HG03159 (cell line): ENCODE measurements around the gene OR10H5.
"Not testable (repeated sequence)": the region's sequence is repeated elsewhere in the genome, so short reads cannot be mapped to it uniquely, and the experiment has no call there.

Experiments used
- ATAC-seq: cut with Tn5 transposase; IDR thresholded peaks from one replicate; pipeline ENCODE4 v1.9.1; 2021; ENCODE audit warnings: mild to moderate bottlenecking, moderate library complexity; ENCODE audit not compliant: unreplicated experiment

The OR10H5 gene

GRCh38 chr19:15787611-15788155 is at the start of gene OR10H5:
Gene OR10H5, plus strand, starts transcription at chr19:15787661. Its CDS starts 6,388 bp downstream, at chr19:15794049.
- no peak for ATAC-seq

GRCh38 chr19:15737722-15738121 is 49.7 kb upstream of the OR10H5 start, which contains the start of gene OR10H3:
Gene OR10H3, plus strand, starts transcription at chr19:15737985. Its CDS starts 3,408 bp downstream, at chr19:15741393.
- ATAC-seq = no peak

GRCh38 chr19:15740785-15741184 is 46.7 kb upstream of the OR10H5 start:
- ATAC-seq = no peak

- ATAC-seq = no peak
Observed at GRCh38 chr19:15748239-15748638, 39.2 kb upstream of the OR10H5 start.

GRCh38 chr19:15758379-15758778 is 29.1 kb upstream of the OR10H5 start:
- ATAC-seq = no peak

- no peak for ATAC-seq
Observed at GRCh38 chr19:15759962-15760565, 27.4 kb upstream of the OR10H5 start.

- no peak for ATAC-seq
Observed at GRCh38 chr19:15769586-15769985, 17.9 kb upstream of the OR10H5 start.

GRCh38 chr19:15774159-15774558 is 13.3 kb upstream of the OR10H5 start:
- not testable (repeated sequence) for ATAC-seq

GRCh38 chr19:15775249-15775648 is 12.2 kb upstream of the OR10H5 start:
- no peak for ATAC-seq

GRCh38 chr19:15776264-15776663 is 11.2 kb upstream of the OR10H5 start:
- ATAC-seq = no peak

- ATAC-seq = no peak
Observed at GRCh38 chr19:15776991-15777970, 10.2 kb upstream of the OR10H5 start.

- ATAC-seq = no peak
Observed at GRCh38 chr19:15779756-15780476, 7.5 kb upstream of the OR10H5 start.

GRCh38 chr19:15780610-15781418 is 6.6 kb upstream of the OR10H5 start:
- ATAC-seq = no peak

- ATAC-seq = no peak
Observed at GRCh38 chr19:15781661-15782060, 5.8 kb upstream of the OR10H5 start.

GRCh38 chr19:15782211-15782610 is 5.2 kb upstream of the OR10H5 start:
- no peak for ATAC-seq

GRCh38 chr19:15782896-15783295 is 4.6 kb upstream of the OR10H5 start:
- not testable (repeated sequence) for ATAC-seq

GRCh38 chr19:15788594-15789270 is 1.3 kb downstream of the OR10H5 start:
- no peak for ATAC-seq

GRCh38 chr19:15790096-15790495 is 2.6 kb downstream of the OR10H5 start:
- no peak for ATAC-seq

GRCh38 chr19:15794279-15794678 is 6.8 kb downstream of the OR10H5 start:
- not testable (repeated sequence) for ATAC-seq

- ATAC-seq = no peak
Observed at GRCh38 chr19:15810335-15810734, 22.9 kb downstream of the OR10H5 start.
